ENCODE data around the gene NKIRAS2.

The NKIRAS2 gene

DNA sequence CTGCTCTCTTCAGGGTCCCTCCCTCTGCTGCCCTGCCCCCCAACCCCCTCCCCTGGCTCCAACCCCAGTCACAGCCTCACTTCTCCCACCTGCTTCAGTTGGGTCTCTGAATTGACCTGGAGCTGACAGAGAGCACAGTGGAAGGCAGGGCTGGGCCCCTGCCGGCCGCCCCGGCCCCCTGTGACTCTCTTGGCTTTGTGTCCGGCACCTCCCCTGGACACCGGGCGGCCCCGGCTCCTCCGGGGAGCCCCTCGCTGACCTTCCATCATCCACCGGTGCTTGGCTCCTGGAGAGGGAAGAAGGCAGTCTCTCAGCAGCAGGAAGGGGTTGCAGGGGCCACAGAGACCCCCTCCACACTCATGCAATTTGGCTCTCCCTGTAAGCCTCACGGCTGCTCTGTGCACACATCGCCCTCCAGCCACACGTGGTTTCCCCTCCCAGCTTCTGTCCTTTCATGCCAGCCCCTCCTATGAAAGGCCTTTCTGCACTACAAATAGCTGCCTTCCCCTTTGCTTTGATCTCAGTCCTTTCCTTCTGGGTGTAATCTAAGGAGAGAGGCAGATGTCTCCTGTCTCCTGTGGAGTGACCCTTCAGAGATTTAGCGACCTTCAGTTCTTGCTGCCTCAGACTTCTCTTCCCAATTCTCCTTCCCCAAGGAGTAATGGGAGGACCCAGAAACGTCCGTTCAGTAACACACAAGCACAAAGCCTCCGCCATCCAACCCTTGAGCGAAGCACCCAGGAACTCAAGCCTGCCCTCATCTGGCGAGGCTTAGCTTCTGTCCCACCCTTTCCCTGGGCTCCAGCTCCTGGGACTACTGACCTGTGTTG, 8.3 kb downstream of the NKIRAS2 start:
- DNase-seq = peak; percentile 13

DNA sequence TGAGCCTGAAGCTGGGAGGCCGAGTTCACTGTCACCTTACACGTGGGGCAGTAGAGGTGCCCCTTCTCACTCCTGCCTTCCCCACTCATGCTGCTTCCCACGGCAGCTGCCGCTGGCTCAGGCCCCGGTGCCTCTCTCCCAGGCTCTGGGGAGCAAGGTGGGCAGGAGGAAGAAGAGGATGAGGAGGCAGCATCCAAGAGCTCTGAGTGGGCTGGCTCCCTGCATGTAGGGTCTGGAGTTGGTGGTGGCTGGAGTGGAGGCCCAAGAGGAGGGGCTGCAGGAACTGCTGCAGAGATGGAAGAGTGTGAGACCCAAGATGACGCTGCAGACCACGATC, 8.9 kb downstream of the NKIRAS2 start:
- no peak for DNase-seq

DNA sequence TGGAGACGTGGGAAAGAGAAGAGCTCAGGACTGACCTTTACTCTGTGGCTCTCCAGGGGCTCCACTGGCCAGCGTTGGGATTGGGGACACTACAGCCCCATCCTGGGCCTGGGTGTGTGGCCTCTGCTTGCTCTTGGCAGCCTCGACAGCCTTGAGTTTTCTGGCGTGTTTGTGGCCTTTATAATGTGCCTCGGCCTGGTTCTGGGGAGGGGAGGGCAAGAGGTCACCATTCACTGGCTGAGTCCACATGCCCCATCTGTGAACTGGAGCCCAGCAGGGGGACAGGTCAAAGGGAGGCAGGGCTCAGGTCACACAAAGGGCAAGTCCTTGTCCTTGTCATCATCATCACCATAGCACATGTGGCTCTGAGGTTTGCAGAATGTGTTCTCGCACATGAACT, 11.7 kb downstream of the NKIRAS2 start:
- DNase-seq = no peak

DNA sequence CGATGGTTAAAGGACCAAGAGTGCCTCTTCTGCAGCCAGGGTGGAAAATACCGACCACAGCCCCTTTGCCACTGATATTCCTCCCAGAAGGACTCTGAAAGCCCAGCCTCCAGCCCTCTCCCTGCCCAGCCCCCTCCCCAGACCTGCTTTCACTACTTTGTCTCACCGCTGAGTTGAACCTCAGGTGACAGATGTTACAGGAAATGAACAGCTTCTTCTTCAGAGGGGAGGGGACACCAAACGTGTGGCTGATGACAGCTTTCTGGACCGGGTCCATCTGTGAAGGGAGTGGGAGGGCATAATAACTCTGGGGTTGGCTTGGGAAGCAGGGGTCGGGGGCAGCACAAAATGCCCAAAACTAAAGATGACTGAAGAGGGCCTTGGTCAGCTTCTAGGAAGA, 14.2 kb downstream of the NKIRAS2 start:
- DNase-seq = no peak

DNA sequence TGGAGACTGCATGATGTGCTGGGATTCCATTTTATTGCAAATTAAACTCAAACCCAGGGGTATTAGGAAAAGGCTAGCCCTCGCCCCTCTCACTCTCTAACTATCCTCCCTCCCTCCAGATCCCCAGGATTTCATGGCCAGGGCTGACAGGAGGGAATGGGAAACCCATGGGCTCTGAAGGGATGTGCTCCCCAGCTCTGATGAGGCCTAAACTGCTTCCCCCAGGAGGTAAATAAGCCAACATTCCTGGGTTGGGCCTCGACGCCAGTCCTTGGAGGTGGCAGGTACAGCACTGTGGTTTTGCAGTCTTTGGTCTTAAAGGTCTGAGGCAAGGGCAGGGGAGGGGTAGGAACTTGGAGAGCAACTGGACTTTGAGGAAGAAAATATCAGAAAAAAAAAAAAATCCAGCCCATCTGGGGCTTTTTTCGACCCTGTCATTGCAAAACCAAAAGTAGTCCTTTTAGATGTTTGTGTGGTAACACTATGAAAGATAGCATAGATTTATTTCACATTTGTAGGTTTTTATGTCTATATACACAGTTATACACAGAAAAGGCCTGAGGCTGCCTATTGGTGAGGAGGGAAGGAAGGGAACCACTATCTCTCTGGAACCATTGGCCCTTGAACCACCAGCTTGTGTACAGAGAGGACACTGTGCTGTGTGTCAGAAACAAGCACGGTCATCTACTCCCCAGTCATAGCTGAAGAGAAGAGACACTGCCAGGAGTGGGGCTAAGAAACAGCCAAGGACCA, 18.5 kb downstream of the NKIRAS2 start:
- no peak for DNase-seq

DNA sequence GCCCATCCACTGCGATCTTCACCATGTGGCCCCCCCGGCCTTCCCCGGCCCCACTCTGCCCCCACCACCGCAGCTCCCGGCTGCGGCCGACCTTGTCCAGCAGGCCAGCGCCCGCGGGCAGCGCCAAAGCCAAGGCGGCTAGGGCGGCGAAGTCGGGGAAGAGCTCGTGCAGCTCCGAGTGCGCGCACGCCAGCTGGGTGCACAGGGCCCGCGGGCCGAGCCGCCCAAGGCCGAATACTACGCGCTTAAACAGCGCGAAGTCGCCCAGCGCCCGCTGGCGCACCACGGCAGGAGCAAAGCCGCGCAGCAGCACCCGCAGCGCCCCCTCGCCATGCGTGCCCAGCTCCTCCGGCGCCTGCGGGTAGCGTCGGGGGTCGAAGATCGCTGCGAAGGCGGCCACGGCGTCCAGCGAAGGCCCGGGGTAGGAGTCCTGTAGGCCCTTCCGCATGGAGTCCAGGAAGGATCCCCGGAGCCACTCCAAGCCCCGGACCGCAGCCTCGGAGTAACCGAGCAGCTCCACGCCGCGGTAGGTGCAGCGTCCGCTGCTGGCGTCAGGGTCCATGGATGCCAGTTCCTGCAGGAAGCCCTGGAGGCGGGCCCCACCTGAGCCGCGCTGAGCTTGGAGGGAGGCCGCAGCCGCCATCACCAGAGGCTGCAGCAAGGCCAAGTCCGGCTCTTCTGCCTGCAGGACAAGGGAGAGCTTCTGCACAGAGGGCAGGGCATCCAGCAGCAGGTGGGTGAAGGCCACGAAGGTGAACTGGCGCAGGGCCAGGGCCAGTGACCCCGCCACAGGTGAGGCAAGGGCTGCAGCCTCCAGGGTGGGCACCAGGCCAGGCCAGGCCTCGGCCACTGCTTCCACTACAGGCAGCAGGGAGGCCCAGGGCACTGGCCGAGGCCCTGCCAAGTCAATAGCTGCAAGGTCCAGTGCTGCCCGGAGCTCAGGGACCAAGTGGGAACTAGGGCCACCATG, 20.2 kb downstream of the NKIRAS2 start:
- DNase-seq = no peak

DNA sequence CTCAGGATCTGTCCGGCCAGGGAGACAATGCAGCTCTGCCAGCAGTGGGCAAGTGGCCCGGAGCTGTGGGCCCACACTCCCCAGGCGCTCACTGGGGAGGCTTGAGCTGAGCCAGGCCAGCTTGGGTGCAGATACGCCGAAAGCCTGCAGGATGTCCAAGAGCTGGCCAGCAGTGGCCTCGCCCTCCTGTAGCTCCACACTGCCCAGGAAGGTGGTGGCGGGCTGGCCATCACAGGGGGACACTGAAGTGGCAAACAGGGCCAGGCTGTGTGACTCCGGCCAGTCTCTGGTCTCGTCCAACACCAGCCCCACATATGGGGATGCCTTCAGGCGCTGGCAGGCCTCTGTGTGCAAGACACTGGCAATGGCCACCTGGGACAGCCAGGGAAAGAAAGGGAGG, 20.9 kb downstream of the NKIRAS2 start:
- DNase-seq = no peak

DNA sequence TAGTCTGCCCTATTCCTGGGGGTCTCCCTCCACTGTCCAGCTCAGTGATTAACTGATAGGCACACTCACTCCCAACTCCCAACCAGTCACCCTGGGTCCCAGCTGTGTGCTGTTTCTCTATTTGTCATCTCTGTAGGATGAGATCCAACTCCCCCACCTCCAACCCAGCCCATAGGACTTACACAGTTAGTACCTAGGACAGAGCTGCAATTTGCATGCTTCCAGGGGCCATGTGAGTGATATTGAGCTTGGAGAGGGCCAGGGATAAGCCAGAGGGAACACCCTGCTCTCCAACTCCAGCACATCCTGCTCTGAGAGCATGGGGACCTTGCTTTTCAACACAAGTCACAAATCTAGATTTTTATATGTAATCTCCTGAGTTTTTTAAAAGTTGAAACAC, 21.7 kb downstream of the NKIRAS2 start:
- no peak for DNase-seq

DNA sequence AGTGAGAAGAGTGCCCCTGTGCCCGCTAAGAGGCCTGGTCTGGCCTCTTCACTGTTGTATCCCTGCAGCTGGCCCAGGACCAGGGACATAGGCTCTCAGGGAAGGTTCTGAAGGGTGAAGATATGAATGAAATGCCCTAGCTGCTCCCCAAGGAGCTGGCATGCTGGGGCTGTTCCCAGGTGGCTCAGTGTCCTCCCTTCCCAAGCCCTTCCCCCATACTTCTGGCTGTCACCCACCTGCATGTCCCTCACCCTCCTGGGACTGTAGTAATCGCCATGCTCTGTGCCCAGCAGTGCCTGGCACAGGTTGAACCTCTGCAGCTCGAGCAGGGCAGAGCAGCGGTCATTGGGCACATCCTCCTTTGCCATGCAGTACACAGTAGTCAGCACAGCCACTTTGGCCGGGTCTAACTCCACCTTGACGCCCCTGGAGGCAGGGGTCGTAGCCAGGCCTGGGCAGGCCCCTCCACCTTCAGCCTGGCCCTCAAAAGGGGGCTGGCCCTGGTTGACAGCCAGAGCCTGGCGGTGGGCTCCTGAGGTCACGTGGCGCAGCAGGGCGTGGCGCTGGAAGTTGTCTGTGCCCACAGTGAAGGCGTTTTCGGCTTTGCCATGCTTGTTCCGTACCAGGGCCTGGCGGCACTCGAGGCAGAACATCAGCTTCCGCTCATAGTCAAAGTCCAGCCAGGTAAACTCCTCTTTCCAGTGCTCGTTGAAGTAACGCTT, 22.9 kb downstream of the NKIRAS2 start:
- DNase-seq = no peak

DNA sequence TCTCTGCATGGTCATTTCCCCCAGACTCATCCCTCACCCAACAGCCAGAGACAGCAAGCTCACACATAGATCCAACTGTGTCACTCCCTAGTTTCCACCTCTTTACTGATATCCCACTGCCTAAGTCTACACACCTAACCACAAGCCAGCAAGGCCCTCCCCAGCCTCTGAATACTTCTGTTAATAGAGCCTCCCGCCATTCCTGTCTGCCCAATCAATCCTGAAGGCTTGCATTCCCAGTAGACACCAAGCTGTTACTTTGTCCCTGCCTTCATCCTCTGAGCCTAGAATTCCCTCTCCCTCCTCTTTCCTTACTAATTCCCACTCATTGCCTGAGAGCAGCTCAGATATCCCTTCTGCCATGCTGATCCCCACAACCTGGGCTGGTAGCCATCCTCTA, 25.8 kb downstream of the NKIRAS2 start:
- no peak for DNase-seq

DNA sequence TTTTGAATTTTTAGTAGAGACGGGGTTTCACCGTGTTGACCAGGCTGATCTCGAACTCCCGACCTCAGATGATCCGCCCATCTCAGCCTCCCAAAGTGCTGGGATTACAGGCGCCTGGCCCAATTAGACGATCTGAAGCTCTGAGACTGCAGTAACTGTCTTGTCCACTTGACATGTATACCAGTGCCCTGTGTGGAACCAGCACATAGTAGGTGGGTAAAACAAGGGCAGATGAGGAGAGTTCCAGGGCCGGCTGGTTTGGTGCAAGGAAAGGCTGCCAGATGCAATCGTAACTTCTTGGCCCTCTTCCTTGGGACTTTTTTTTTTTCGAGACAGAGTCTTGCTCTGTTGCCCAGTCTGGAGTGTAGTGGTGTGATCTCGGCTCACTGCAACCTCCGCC, 27.5 kb downstream of the NKIRAS2 start:
- no peak for DNase-seq

DNA sequence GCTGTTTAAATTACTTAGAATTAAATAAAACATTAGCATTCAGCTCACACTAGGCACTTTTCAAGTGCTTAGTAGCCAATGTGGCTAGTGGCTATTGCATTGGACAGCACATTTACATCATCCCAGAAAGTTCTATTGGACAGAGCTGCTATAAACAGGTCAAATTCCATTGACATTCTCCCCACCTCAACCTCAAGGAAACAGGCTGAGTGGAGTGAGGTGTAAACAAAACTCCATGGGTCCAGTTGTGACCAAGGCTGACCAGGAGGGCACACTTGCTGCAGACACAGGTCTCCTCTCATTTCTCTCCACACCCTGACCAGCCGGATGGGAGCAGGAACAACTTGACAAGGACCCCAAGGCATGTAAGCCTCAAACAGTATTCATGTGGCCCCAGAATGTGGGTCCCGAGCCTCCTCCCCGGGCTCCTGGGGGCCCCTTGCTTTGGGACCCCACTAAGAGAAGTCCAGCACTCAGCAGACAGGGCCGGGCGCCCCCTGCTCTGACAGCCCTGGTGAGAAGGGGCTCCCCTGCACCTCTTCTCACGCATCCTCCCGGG, 30.0 kb downstream of the NKIRAS2 start:
- no peak for DNase-seq

DNA sequence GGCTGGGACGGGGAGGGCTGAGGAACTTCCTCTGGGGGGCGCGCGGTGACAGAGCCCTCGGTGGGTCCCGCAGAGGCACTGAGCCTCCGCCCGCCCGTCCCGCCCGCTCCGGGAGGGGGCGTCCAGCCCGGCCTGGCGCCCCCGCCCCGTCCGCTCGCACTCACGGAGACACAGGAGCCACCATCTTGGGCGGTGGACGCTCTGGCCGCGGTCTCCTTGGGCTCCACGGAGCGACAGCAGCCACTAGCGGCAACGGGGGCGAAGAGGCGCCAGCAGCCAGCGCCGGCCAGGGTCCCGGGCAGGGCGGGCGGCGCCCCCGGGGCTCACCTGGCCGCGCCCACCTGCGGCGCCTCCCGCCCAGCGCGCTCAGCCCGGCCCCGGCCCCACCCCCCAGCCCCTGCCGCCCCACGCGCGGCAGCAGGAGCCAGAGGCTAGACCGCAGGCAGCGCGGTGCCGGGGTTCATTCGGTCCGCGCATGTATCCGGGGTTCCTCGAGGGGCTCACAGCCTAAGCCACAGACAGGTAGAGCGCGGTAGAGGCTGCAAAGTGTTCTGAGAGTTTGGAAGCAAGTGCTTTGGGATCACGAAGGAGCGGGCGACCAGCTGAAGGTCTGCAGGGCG, 30.6 kb downstream of the NKIRAS2 start, which contains the start of gene C17orf113:
TSS of gene C17orf113 (minus strand) at position 209 of the 620 bp plus-strand sequence. CDS start 7,225 bp downstream, outside the sequence.
- peak; percentile 39 for DNase-seq

DNA sequence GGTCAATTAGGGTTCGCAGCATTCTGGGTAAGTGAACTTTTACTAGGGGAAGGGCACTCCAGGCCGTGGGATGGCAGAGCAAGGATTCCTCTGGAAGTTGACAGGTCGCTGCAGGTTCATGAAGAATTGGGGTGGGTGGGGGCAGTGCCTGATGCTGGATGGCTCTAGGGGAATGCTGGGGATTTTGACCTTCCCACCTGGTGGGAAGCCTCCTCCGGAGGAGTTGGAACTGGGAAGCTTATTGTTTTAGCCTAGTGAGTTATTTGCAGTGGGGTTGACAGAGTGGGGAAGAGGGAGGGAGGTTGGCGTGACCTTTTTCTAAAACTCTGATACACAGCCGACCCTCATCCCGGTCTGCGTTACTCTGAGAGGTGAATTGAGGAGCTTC, 31.1 kb downstream of the NKIRAS2 start:
- no peak for DNase-seq

DNA sequence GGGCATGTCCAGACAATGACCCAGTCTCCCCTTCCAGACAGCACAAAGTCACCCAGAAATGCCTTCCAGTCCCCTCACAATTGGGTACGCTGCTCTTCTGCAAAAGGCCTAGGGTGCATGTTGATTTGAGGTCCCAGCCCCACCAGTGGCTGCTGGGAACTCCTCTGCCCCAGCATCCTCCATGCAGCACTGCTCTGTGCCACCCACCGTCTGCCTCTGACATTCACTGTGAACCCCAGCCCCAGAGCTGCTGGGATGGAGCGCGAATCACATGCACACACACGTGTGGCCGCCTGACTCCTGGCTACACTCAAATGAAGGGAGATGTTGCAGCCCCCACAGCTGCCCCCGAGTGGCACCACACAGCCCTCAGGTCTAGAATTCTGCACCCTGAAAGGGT, 31.8 kb downstream of the NKIRAS2 start:
- DNase-seq = no peak

DNA sequence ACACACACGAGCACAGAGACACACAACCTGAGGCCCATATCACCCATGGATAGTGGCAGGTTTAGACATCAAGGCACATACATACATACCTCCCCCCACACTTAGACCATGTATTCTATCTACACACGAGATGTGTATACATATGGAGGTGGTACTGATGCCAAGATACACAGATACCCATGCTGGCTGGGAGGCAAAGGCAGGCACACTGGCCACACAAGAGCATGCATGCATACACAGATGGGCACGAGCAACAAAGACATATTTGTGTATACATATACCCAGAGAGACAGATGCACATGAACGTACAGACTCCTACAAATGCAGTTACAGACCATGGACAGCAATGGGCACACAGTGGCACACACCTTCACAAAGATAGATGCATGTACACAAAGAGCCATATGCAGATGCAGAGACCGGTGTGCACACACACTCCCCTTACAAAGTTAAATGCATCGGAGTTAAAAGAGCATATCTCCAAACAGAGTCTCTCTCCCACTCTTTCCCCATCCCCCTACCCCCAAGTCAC, 32.5 kb downstream of the NKIRAS2 start:
- DNase-seq = no peak

DNA sequence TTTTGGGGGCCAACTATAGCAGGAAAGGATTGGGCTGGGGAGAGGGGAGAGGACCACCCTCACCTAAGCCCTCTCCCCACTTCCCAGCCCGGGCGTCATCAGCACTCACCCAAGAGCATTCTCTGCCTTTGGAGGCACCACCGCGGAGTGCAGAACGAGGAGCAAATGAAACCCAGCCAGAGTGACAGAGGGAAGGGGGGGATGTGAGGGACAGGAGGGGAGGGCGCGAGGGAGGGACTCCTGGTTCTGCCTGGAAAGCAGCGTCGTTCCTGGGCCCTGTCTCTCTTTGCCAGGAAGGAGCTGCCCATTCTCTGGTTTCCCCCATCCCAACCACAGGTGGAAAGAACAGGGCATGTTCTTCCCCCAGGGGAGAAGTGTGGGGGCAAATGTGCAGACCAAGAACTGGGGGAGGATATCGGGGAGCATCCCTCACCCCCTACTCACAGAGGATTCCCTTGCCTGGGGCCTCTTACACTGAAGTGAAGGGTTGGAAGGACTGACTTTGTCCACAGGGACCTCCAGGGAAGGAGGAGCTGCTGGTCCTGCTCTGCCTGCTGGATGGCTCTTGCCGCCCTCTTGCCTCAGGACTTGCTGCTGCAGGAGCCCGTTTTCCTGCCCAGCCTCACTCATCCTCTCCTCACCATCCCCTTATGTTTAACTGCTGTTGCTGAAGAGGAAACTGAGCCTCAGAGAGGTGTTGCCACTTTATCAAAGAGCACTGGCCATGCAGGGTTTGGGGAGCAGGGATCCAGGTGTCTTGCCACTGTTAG, 34.0 kb downstream of the NKIRAS2 start:
- no peak for DNase-seq

DNA sequence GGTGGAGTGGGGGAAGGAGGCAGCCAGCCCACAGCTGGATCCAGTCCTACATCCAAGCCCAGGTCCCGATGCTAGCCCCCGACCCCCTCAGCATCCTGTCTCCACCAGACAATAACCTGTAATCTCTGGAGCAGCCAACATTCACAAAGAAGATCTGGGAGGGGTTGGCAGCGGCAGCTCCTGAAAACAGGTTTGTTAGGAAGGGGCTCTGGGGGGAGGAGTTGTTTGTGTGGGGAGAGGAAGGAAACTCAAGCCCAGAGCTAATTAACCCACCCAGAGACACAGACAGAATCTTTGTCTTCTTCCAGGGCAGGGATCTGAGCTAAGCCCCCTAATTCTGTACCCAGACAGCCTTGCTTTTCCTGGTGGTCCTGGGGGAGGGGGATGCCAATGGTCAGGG, 35.1 kb downstream of the NKIRAS2 start:
- no peak for DNase-seq

DNA sequence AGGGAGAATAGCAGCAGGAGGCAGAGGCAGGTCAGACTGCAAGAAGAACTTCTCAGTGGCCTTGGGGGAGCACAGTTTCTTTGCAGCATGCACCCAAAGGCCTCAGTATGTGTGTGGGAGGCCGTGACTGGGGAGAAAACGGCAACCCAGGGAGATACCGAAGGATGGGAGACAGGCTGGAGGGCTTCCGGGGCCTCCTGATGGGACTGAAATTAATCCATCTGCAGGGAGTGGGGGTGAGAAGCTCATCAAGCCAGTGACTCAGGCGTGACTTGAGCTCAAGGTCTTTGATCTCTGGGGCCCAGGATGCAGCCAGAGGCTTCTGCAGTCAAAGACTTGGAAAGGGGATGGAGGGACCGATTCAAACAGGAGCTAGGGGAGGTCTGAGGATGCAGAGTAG, 35.6 kb downstream of the NKIRAS2 start:
- no peak for DNase-seq

DNA sequence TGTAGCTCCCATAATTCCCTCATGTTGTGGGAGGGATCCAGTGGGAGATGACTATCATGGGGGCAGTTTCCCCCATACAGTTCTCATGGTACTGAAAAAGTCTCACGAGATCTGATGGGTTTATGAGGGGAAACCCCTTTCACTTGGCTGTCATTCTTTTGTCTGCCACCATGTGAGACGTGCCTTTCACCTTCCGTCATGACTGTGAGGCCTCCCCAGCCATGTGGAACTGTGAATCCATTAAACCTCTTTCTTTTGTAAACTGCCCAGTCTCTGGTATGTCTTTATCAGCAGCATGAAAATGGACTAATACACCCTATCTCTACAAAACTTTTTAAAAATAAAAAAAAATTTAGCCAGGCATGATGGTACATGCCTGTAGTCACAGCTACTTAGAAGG, 36.7 kb downstream of the NKIRAS2 start:
- no peak for DNase-seq

Data from fibroblast of skin of back (primary cell).